H9 (cell line): ENCODE measurements around the gene C4orf46. TPM values are rescaled to one million over a fixed set of nuclear protein-coding genes. Genes with fewer than 3 reads are reported as not detected.

Source experiments
- DNase-seq: peaks from one replicate; pipeline ENCODE4 v3.0.0-alpha.2; 2017
- H2AFZ ChIP-seq: one replicate; pipeline ENCODE4 v1.6.1; 2013; ENCODE audit warnings: mild to moderate bottlenecking, low read length, control low read depth, moderate library complexity
- H2AK5ac ChIP-seq: 2 replicates; pipeline ENCODE4 v1.6.1; 2013; ENCODE audit warnings: low read length, control low read depth, mixed read lengths; ENCODE audit not compliant: insufficient read length
- H2BK120ac ChIP-seq: one replicate; pipeline ENCODE4 v1.6.1; 2013; ENCODE audit warnings: low read depth, mild to moderate bottlenecking, low read length, control low read depth, inconsistent platforms; ENCODE audit not compliant: poor library complexity, severe bottlenecking
- H2BK12ac ChIP-seq: 2 replicates; pipeline ENCODE4 v1.6.1; 2013; ENCODE audit warnings: low read length, control low read depth, mixed read lengths, low read depth; ENCODE audit not compliant: insufficient read length
- H2BK15ac ChIP-seq: 2 replicates; pipeline ENCODE4 v1.6.1; 2013; ENCODE audit warnings: low read depth, low read length, control low read depth
- H2BK20ac ChIP-seq: one replicate; pipeline ENCODE4 v1.6.1; 2013; ENCODE audit warnings: low read depth, mild to moderate bottlenecking, low read length, control low read depth, inconsistent platforms; ENCODE audit not compliant: poor library complexity, severe bottlenecking
- H2BK5ac ChIP-seq: 2 replicates; pipeline ENCODE4 v1.6.1; 2013; ENCODE audit warnings: low read length, control low read depth, mixed read lengths; ENCODE audit not compliant: insufficient read length
- H3K14ac ChIP-seq: 2 replicates; pipeline ENCODE4 v1.6.1; 2013; ENCODE audit warnings: low read length, control low read depth; ENCODE audit not compliant: insufficient read depth
- H3K18ac ChIP-seq: 2 replicates; pipeline ENCODE4 v1.6.1; 2013; ENCODE audit warnings: low read depth, mild to moderate bottlenecking, mixed read lengths, low read length, control low read depth; ENCODE audit not compliant: insufficient read length
- H3K23ac ChIP-seq: 2 replicates; pipeline ENCODE4 v1.6.1; 2013; ENCODE audit warnings: low read length, control low read depth, mixed read lengths, low read depth; ENCODE audit not compliant: insufficient read length
- H3K23me2 ChIP-seq: 2 replicates; pipeline ENCODE4 v1.6.1; 2013; ENCODE audit warnings: low read depth, mild to moderate bottlenecking, mixed read lengths, low read length, control low read depth; ENCODE audit not compliant: insufficient read length, poor library complexity, severe bottlenecking
- H3K27ac ChIP-seq: 2 replicates; pipeline ENCODE4 v1.5.1; 2013; ENCODE audit warnings: low read length, control low read depth, mixed read lengths, low read depth; ENCODE audit not compliant: insufficient read length
- H3K27me3 ChIP-seq: 2 replicates; pipeline ENCODE4 v1.6.1; 2013; ENCODE audit warnings: low read length, control low read depth, inconsistent platforms; ENCODE audit not compliant: insufficient read depth
- H3K4ac ChIP-seq: 2 replicates; pipeline ENCODE4 v1.6.1; 2013; ENCODE audit warnings: low read depth, mild to moderate bottlenecking, control low read depth, inconsistent platforms, low read length, moderate library complexity
- H3K4me1 ChIP-seq: 2 replicates; pipeline ENCODE4 v1.6.1; 2013; ENCODE audit warnings: low read length, control low read depth, inconsistent platforms; ENCODE audit not compliant: insufficient read depth
- H3K4me2 ChIP-seq: 2 replicates; pipeline ENCODE4 v1.6.1; 2013; ENCODE audit warnings: low read length, control low read depth, mixed read lengths; ENCODE audit not compliant: insufficient read length, insufficient read depth
- H3K56ac ChIP-seq: 2 replicates; pipeline ENCODE4 v1.6.1; 2013; ENCODE audit warnings: low read depth, mild to moderate bottlenecking, mixed read lengths, low read length, control low read depth; ENCODE audit not compliant: insufficient read length
- H3K79me1 ChIP-seq: 2 replicates; pipeline ENCODE4 v1.6.1; 2013; ENCODE audit warnings: low read depth, mild to moderate bottlenecking, moderate library complexity, low read length, control low read depth, inconsistent platforms; ENCODE audit not compliant: insufficient read depth, poor library complexity, severe bottlenecking
- H3K79me2 ChIP-seq: 2 replicates; pipeline ENCODE4 v1.6.1; 2013; ENCODE audit warnings: low read length, control low read depth, inconsistent platforms; ENCODE audit not compliant: insufficient read depth
- H3K9ac ChIP-seq: 2 replicates; pipeline ENCODE4 v1.6.1; 2013; ENCODE audit warnings: low read length, control low read depth, mixed read lengths; ENCODE audit not compliant: insufficient read length; ENCODE audit errors: extremely low read depth
- H3K9me3 ChIP-seq: one replicate; pipeline ENCODE4 v1.6.1; 2013; ENCODE audit warnings: low read depth, low read length, inconsistent platforms; ENCODE audit not compliant: control insufficient read depth
- H3T11ph ChIP-seq: one replicate; pipeline ENCODE4 v1.6.1; 2013; ENCODE audit warnings: mild to moderate bottlenecking, low read length, control low read depth, inconsistent platforms
- H4K20me1 ChIP-seq: one replicate; pipeline ENCODE4 v1.6.1; 2013; ENCODE audit not compliant: control insufficient read depth, insufficient read length, insufficient read depth
- H4K5ac ChIP-seq: 2 replicates; pipeline ENCODE4 v1.6.1; 2013; ENCODE audit warnings: low read depth, mild to moderate bottlenecking, mixed read lengths, low read length, control low read depth; ENCODE audit not compliant: insufficient read length
- H4K8ac ChIP-seq: replicated peaks from 2 replicates; pipeline ENCODE4 v1.6.1; 2013; ENCODE audit warnings: low read length, control low read depth, mixed read lengths, low read depth; ENCODE audit not compliant: insufficient read length
- H4K91ac ChIP-seq: 2 replicates; pipeline ENCODE4 v1.6.1; 2013; ENCODE audit warnings: low read depth, mild to moderate bottlenecking, moderate library complexity, mixed read lengths, low read length, control low read depth; ENCODE audit not compliant: insufficient read length
- H3K27ac Mint-ChIP-seq, 3 experiments: 2 replicates in 2 of 3; 3 replicates in 1 of 3; pipeline ENCODE4 v1.8.0; 2020 to 2021; ENCODE audit warnings: mixed read lengths in 3 of 3, mild to moderate bottlenecking in 1 of 3, moderate library complexity in 1 of 3
- H3K27me3 Mint-ChIP-seq: 2 replicates; pipeline ENCODE4 v1.8.0; 2021; ENCODE audit warnings: low read depth, mild to moderate bottlenecking, moderate library complexity, mixed read lengths
- H3K36me3 Mint-ChIP-seq, 3 experiments: 2 replicates in 2 of 3; 3 replicates in 1 of 3; pipeline ENCODE4 v1.8.0; 2020 to 2021; ENCODE audit warnings: low read depth in 3 of 3, mixed read lengths in 3 of 3; ENCODE audit not compliant: insufficient read depth in 1 of 3
- H3K4me1 Mint-ChIP-seq, 2 experiments: 2 replicates each; pipeline ENCODE4 v1.8.0; 2020; ENCODE audit warnings: mixed read lengths in 2 of 2
- H3K4me3 Mint-ChIP-seq, 2 experiments: 2 replicates in 1 of 2; 3 replicates in 1 of 2; pipeline ENCODE4 v1.8.0; 2020 to 2021; ENCODE audit warnings: mild to moderate bottlenecking in 2 of 2, mixed read lengths in 2 of 2, moderate library complexity in 1 of 2
- H3K9me3 Mint-ChIP-seq, 2 experiments: 2 replicates in 1 of 2; 3 replicates in 1 of 2; pipeline ENCODE4 v1.8.0; 2020; ENCODE audit warnings: mild to moderate bottlenecking in 2 of 2, mixed read lengths in 2 of 2, moderate library complexity in 1 of 2
- CTCF ChIP-seq: fragments of 200-600 bp; sonication (generic); conservative IDR thresholded peaks from 3 replicates; pipeline ENCODE4 v1.8.0; 2021; ENCODE audit warnings: antibody characterized with exemption, mild to moderate bottlenecking
- WGBS: extraction: QIAGEN DNeasy Blood & Tissue Kit; methylation state at CpG from one replicate; pipeline ENCODE4 v1.1.7; 2013; ENCODE audit warnings: missing lambda C conversion rate, low lambda C conversion rate, mixed read lengths; ENCODE audit not compliant: insufficient read length; ENCODE audit errors: extremely low coverage; 5-methylcytosine and 5-hydroxymethylcytosine counted together
- total RNA-seq: library from RNA; stranded (reverse); gene quantifications from 2 replicates; pipeline ENCODE4 v1.2.1, GENCODE V29; 2021

C4orf46 gene
- total RNA-seq, 1 experiment from 2014 or later, result 19.6 TPM

GRCh38 chr4:158625544-158625943 lies 46.1 kb downstream of the C4orf46 start:
- H3K79me2 ChIP-seq, result no peaks in the 10 kb centered on the region
- H3K9me3 Mint-ChIP-seq, result no peaks in the 10 kb centered on the region
- no peak overlapping the region for H3T11ph ChIP-seq
- no peak overlapping the region for H4K91ac ChIP-seq
- no peak for DNase-seq
- no CpG with 5 or more reads among the region's 2 CpGs for WGBS
- H2BK15ac ChIP-seq, result no peak overlapping the region
- H2AK5ac ChIP-seq, result no peak overlapping the region
- H3K27me3 ChIP-seq, result no peaks in the 10 kb centered on the region
- no peak overlapping the region for H2BK12ac ChIP-seq
- H2BK5ac ChIP-seq, result no peak overlapping the region
- no peak overlapping the region for H3K4me3 Mint-ChIP-seq
- H3K27me3 Mint-ChIP-seq, result no peaks in the 10 kb centered on the region
- H3K14ac ChIP-seq, result no peak overlapping the region
- no peak for TF ChIP-seq CTCF
- H2BK20ac ChIP-seq, result no peak overlapping the region
- peaks cover 5 to 12% of the 10 kb centered on the region in 2 experiments; a peak in 3 of 4 replicates for H3K4me1 Mint-ChIP-seq
- H3K79me1 ChIP-seq, result no peaks in the 10 kb centered on the region
- no peaks in the 10 kb centered on the region for H3K9me3 ChIP-seq
- no peak overlapping the region for H3K4me2 ChIP-seq
- H3K18ac ChIP-seq, result no peak overlapping the region
- no peak overlapping the region for H3K23ac ChIP-seq
- H3K36me3 Mint-ChIP-seq, result no peaks in the 10 kb centered on the region
- H3K4ac ChIP-seq, result no peak overlapping the region
- no peaks in the 10 kb centered on the region for H4K20me1 ChIP-seq
- H4K5ac ChIP-seq, result no peak overlapping the region
- H3K27ac ChIP-seq, result no peak overlapping the region
- no peaks in the 10 kb centered on the region; the same call in 1 of the 2 replicates for H3K4me1 ChIP-seq
- no peaks in the 10 kb centered on the region for H3K23me2 ChIP-seq
- no peak overlapping the region for H3K56ac ChIP-seq
- H2BK120ac ChIP-seq, result no peak overlapping the region
- H3K9ac ChIP-seq, result no peak overlapping the region
- no peak overlapping the region for H3K27ac Mint-ChIP-seq
- no peak overlapping the region for H2AFZ ChIP-seq
- no peak overlapping the region for H4K8ac ChIP-seq
